Measurements from ENCODE around the gene PI4KA.

Gene PI4KA

DNA sequence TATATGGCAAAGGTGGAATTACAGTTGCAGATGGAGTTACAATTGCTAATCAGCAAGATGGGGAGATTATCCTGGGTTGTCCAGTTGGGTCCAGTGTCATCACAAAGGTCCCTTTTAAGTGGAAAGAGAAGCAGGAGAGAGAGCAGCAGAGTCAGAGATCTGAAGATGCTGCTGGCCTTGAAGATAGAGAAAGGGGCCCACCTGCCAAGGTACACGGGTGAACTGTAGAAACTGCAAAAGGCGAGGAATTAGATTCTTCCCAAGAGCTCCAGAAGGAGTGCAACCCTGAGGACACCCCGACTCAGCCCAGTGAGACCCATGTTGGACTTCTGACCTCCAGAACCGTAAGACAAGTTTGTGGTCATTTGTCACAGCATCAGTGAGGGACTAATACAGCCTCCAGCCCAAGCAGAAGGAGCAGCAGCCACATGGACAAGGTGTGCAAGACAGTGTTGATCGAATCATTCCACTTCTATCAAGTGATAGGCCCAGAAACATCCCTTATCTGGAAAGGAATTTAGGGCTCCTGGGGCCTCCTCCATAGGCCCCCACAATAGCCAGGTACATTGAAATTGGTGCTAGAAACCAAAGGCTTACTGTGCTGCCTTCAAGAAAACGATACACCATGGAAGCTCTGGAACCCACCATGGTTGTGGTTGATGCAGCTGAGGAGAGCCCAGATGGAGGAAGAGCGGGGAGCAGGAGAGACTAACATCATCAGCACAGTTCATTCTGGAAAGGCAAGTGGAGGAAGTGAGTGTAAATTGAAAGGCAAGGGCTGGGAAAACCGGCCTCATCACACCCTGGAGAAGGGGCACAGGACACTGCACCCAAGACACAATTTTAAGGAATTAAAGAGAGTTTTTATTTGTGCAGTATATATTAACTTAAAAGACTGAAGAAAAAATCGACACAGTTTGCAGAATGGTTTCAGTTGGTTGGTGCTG is 23.5 kb upstream of the PI4KA start:
- DNase-seq, result no peak

- no peak for DNase-seq
Measured at GRCh38 chr22:20881231-20881630, 22.6 kb upstream of the PI4KA start.

DNA sequence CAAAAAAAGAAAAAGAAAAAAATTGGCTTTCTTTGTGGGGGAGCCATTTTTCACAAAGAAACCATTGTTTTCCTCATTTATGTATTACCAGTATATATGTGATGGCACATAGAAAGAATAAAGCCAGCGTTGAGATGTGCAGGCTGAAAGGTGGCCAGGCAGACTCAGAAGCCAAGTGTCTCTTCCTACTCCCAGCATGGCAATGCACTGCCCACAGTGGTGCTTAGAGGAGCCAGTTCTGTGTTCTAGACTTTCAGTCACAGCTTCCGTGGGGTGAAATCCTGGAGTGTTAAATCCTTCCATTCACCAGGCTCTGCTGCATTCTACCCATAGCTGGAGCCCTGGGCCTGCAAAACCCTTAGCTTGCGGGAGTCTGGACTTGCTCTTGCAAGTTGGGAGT is 19.1 kb upstream of the PI4KA start:
- no peak for DNase-seq

DNA sequence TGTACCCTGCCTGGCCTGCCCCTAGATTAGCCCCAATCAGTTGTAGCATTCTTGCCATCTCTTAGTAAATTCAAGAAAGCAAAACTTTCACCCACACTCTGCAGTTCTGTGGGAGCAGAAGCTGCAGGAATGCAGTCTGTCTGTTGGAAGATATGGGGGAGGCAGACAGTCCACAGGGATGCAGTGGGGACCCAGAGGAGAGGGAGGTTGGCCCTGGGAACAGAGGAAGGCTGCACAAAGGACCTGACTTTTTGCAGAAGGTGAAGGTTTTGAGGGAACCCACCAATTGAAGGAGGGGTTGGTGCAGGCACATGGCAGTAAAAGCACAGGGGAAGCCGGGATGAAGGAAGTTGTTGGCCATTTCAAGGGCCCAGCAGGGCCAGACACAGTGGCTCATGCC is 16.7 kb upstream of the PI4KA start:
- no peak for DNase-seq

- no peak for DNase-seq
Measured at GRCh38 chr22:20873214-20873613, 14.6 kb upstream of the PI4KA start.

GRCh38 chr22:20869234-20869633 is 10.6 kb upstream of the PI4KA start:
- no peak for DNase-seq

DNA sequence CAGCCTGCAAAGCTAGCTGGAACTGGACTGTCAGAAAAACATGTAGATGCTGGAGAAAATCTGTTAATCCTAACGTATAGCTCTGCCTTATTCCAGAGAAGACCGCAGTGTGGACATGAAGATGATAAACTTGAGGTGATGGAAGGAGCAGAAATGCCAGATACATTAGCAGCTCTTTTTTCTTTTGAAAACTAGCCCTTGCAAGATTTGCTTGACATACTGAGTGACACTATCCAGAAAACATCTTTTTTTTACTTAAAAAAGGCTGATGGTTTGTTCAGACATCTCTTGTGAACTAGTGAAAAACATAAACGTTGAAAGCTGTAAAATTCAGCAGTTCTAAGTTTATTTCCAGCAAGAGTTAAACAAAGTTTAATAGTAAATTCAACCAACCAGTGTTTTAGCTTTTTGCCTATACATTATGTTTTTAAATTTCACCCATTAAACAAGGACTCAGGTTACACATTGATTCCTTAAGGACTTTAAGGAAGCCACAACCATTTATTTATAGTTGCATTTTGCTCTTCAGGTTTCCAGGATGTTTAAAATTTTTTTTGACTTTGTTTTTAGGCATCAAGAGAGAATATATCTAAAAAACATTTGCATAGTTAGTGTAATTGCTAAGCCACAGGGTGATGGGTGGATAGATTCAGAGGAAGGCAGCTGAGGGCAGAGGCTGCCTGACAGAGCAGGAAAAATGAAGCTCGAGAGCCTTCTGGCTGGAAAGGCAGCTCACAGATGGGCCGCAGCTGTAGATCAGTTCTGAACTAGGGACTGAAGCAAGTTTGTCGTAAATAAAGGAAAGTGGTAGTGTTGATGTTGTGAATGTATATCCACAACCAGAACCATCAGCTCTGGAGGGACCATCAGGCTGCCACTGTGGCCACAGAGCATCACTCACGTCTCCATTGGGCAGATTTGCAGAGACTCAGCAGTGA is 9.7 kb upstream of the PI4KA start:
- no peak for DNase-seq

- DNase-seq, result no peak
Measured at GRCh38 chr22:20867179-20868024, 8.8 kb upstream of the PI4KA start.

- no peak for DNase-seq
Measured at GRCh38 chr22:20866736-20867135, 8.1 kb upstream of the PI4KA start.

DNA sequence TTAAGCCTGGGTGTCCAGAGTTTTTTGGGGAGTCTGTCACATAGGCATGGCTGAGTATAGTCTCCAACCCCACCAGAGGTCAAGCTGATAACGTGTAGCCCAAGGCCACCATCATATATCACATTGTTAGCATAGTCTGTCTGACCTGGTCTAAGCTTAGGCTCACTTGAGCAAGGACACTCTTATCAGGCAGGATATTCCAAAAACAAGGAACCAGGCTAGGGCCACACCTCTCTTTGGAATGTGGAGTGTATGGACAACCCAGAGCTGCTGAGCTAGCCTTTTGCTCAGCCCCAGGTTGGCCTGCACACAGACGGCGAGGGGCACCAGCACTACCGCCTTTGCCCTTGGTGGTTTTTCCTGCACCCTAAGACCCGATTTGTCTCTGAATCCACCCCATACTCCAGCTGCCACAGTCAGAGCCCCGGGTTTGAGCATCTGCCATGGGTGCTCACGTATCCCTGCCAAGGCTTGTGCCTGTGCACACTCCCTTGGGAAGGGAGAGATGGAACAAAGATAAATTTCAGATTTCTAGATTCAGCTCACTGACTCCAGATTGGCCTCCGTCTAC is 7.3 kb upstream of the PI4KA start:
- no peak for DNase-seq

GRCh38 chr22:20865331-20865730 is 6.7 kb upstream of the PI4KA start:
- no peak for DNase-seq

GRCh38 chr22:20864186-20864908 is 5.7 kb upstream of the PI4KA start:
- DNase-seq, result no peak

GRCh38 chr22:20863366-20863765 is 4.8 kb upstream of the PI4KA start:
- no peak for DNase-seq

DNA sequence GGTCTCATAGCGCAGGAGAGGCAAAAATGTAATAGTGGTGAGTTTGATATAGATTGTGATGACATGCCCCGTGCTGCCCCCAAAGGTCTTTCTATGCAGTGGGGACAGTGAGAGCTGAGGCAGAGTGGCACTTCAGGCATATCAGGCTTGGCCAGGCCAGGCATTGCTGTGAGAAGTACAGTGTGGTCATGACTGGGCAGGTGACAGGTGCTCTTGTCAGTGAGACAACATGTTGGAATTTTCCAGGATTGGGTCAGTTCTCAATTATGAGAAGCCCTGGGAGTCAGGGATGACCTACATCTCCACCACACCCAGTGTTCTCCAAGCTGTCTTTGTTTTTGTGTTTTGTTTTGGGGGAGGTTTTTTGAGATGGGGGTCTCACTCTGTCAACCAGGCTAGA is 3.9 kb upstream of the PI4KA start:
- no peak for DNase-seq

GRCh38 chr22:20859615-20860014 is 1.0 kb upstream of the PI4KA start:
- no peak for DNase-seq

DNA sequence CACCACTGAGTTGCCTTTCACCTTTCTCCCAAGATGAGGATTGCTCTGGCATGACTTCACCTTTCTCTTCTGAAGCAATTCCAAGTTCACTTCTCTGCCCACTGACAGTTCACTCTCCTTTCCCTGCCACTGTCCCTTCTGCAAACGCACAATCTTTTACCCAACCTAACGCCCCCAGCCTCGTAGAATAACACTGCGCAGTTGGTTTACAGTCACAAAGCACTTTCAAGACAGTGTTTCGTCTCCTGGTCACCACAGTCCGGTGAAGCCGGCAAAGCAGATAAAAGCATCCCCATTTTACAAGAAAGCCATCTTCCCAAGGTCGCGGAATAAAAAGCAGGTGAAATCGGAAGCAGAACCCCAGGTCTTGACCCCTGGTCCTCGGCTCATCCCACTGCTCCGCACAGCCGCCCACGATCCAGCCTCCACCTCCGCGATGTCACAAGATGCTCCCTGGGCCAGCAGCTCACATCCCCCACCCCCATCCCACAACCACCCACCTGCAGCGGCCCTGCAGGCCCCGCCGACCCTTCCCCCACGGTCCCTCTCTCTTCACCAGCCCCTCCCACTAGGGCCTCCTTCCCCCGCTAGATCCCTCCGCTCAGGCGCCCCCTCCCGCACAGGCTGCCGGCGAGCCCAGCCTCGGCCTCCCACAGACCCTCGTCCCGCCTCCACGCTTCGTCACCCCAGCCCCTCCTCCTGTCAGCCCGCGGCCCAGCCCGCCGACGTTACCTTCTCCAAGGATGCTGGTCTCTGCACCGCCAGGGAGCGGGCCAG is 585 bp downstream of the PI4KA start:
- DNase-seq, result peak; percentile 57

DNA sequence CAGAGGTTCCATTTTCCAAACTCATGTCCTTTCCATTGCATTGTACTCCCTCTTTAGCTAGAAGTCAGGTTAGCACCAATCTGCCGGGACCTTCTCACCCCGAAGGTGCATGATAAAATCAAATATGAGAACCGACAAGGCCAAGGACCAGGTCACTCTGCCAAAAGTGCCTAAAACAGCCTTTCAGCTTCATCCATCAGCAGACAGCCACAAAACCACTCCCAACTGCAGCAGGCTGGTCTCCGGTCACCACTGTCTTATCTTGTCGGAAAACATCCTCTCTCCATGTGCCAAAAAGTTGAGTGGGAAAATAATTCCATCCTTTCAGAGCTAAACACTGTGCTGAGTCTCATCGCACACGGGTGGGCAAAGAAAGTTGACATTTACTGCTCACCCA is 1.4 kb downstream of the PI4KA start:
- DNase-seq, result no peak

GRCh38 chr22:20853236-20853660 is 5.4 kb downstream of the PI4KA start:
- DNase-seq, result no peak

GRCh38 chr22:20852503-20852902 is 6.1 kb downstream of the PI4KA start:
- DNase-seq, result no peak

- DNase-seq, result no peak
Measured at GRCh38 chr22:20852076-20852475, 6.5 kb downstream of the PI4KA start.

GRCh38 chr22:20847318-20847822 is 11.2 kb downstream of the PI4KA start:
- no peak for DNase-seq

All from amniotic stem cell (primary cell).